ENCODE data around the gene HDAC9.

Gene HDAC9

DNA sequence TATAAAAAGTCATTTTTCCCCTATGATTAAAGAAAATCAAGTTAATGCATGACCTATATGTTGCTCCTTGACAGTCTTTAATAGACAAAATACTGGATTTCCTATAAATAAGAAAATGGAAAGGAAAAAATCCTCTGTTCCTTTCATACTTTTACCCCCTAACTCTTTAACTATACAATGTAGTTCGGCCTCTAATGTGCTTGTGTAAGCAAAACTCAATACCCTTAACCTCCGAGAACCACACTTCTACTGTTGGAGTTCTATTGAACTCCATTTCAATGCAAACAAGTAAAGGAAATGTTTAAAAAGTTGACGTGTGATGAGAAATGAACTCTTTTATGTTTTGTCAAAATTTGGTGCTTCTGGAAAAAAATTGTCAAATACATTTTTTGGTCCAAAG, 36.0 kb downstream of the HDAC9 start:
- TF ChIP-seq SIN3A (IDR thresholded peaks at IDR 0.05; ENCODE audit: borderline replicate concordance, insufficient read depth, low read length) (no peak), POLR2AphosphoS5 (IDR thresholded peaks at IDR 0.05; ENCODE audit: low read depth, low read length) (no peak), TAF1 (IDR thresholded peaks at IDR 0.05; ENCODE audit: borderline replicate concordance, insufficient read depth, low read length) (no peak), FOXP2 (optimal IDR thresholded peaks at IDR 0.05; ENCODE audit: borderline replicate concordance, extremely low read depth, extremely low read length, insufficient read depth) (no peak)
- TF ChIP-seq, protein P1, sequence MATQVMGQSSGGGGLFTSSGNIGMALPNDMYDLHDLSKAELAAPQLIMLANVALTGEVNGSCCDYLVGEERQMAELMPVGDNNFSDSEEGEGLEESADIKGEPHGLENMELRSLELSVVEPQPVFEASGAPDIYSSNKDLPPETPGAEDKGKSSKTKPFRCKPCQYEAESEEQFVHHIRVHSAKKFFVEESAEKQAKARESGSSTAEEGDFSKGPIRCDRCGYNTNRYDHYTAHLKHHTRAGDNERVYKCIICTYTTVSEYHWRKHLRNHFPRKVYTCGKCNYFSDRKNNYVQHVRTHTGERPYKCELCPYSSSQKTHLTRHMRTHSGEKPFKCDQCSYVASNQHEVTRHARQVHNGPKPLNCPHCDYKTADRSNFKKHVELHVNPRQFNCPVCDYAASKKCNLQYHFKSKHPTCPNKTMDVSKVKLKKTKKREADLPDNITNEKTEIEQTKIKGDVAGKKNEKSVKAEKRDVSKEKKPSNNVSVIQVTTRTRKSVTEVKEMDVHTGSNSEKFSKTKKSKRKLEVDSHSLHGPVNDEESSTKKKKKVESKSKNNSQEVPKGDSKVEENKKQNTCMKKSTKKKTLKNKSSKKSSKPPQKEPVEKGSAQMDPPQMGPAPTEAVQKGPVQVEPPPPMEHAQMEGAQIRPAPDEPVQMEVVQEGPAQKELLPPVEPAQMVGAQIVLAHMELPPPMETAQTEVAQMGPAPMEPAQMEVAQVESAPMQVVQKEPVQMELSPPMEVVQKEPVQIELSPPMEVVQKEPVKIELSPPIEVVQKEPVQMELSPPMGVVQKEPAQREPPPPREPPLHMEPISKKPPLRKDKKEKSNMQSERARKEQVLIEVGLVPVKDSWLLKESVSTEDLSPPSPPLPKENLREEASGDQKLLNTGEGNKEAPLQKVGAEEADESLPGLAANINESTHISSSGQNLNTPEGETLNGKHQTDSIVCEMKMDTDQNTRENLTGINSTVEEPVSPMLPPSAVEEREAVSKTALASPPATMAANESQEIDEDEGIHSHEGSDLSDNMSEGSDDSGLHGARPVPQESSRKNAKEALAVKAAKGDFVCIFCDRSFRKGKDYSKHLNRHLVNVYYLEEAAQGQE (IDR thresholded peaks at IDR 0.05; ENCODE audit: insufficient read depth in 1 of 2, low read depth in 2 of 2, low read length in 2 of 2), result no peak

DNA sequence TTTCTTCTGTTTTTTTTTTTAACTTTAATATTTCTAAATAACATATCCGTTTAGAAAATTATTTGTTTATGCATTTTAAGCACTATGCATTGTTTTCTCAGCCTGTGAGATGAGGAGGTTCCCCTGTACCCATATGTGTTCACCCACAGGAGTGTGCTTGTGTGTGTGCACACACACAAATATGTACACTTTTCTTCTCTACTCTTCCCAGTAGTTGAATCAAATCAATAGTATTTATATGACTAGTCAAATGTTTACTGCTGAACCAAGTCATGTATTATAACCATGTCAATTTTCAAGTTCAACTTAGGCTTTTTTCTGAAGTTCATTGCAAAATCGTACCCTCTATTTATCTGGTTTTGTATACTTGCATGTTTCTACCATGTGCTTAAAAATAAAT, 37.3 kb downstream of the HDAC9 start:
- TF ChIP-seq POLR2AphosphoS5 (IDR thresholded peaks at IDR 0.05; ENCODE audit: low read depth, low read length) (no peak), FOXP2 (optimal IDR thresholded peaks at IDR 0.05; ENCODE audit: borderline replicate concordance, extremely low read depth, extremely low read length, insufficient read depth) (no peak), TAF1 (IDR thresholded peaks at IDR 0.05; ENCODE audit: borderline replicate concordance, insufficient read depth, low read length) (no peak), SIN3A (IDR thresholded peaks at IDR 0.05; ENCODE audit: borderline replicate concordance, insufficient read depth, low read length) (no peak)
- TF ChIP-seq, protein P1 (IDR thresholded peaks at IDR 0.05; ENCODE audit: insufficient read depth in 1 of 2, low read depth in 2 of 2, low read length in 2 of 2), result no peak

DNA sequence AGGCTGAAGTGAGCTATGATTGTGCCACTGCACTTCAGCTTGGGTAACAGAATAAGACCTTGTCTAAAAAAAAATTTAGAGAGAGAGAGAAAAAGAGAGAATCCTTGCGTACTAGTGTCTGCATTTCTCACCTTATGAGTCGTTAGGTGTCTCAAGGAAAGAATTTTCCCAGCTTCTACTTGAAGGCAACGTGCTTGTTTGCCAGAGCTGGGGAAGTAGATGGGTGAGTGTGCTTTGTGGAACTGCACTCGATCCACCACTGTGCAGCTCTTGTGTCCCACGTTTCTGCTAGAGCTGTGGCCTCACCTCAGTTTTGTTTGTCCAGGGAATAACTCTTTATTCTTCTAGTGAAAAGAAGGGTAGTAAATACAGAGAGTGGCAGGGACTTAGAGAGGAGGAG, 38.9 kb downstream of the HDAC9 start:
- TF ChIP-seq, protein P1 (IDR thresholded peaks at IDR 0.05; ENCODE audit: insufficient read depth in 1 of 2, low read depth in 2 of 2, low read length in 2 of 2), result no peak
- TF ChIP-seq TAF1 (IDR thresholded peaks at IDR 0.05; ENCODE audit: borderline replicate concordance, insufficient read depth, low read length) (no peak), SIN3A (IDR thresholded peaks at IDR 0.05; ENCODE audit: borderline replicate concordance, insufficient read depth, low read length) (no peak), FOXP2 (optimal IDR thresholded peaks at IDR 0.05; ENCODE audit: borderline replicate concordance, extremely low read depth, extremely low read length, insufficient read depth) (no peak), POLR2AphosphoS5 (IDR thresholded peaks at IDR 0.05; ENCODE audit: low read depth, low read length) (no peak)

DNA sequence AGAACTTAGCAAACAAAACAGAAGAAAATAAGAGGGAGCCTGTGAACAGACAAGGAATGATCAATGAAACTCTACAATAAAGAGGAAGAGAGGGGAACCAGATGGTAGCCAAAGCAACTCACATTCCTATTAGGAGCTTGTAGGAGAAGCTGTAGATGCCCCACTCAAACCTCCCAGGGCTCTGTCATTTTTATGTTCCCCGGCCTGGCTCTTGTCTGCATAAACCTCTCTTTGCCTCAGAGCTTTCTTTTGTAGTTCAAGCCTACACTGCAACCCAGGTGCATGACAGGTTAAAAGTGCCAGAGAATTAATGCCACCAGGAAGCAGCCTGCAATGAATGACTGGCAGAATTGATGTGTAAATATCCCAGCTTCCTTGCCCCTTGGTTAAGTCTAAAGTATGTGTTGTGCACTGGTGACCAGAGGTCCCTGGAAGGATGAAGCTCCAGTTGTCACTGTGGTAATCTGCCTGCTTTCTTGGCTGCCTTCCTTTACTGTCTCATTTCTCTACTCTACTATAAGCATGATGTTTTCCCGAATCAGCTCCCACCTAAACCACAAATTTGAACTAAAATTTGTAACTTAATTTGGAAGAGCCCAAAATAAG, 40.4 kb downstream of the HDAC9 start:
- TF ChIP-seq POLR2AphosphoS5 (IDR thresholded peaks at IDR 0.05; ENCODE audit: low read depth, low read length) (no peak), SIN3A (IDR thresholded peaks at IDR 0.05; ENCODE audit: borderline replicate concordance, insufficient read depth, low read length) (no peak), TAF1 (IDR thresholded peaks at IDR 0.05; ENCODE audit: borderline replicate concordance, insufficient read depth, low read length) (no peak)

DNA sequence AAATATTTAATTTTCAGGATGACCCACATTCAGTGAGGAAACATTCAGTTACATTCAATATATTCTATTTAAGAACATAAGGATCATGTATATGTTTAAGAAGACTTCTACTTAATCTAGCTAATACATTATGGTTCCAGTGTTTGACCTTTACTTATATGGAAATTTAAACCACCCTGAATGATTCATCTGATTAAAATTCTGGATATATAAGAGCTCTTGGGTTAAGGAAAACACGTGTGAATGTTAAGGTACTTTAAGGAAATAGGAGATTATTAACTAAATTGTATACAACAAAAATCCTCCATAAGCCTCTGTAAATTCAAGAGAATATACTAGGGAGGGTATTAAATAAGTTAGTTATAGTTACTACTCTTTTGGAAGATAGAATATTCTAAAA, 40.9 kb downstream of the HDAC9 start:
- TF ChIP-seq FOXP2 (optimal IDR thresholded peaks at IDR 0.05; ENCODE audit: borderline replicate concordance, extremely low read depth, extremely low read length, insufficient read depth) (no peak), POLR2AphosphoS5 (IDR thresholded peaks at IDR 0.05; ENCODE audit: low read depth, low read length) (no peak), TAF1 (IDR thresholded peaks at IDR 0.05; ENCODE audit: borderline replicate concordance, insufficient read depth, low read length) (no peak)
- TF ChIP-seq, protein P1 (IDR thresholded peaks at IDR 0.05; ENCODE audit: insufficient read depth in 1 of 2, low read depth in 2 of 2, low read length in 2 of 2), result no peak

Measured in PFSK-1 (cell line).